IPS-15b (cell line): ENCODE results near the gene TIE1.

Experiments used
- H3K27me3 ChIP-seq: one replicate; pipeline ENCODE4 v1.6.1; 2013; ENCODE audit warnings: low read length; ENCODE audit not compliant: control insufficient read depth, insufficient read depth
- H3K36me3 ChIP-seq: one replicate; pipeline ENCODE4 v1.6.1; 2013; ENCODE audit warnings: low read length; ENCODE audit not compliant: control insufficient read depth, insufficient read depth
- H3K4me1 ChIP-seq: one replicate; pipeline ENCODE4 v1.6.1; 2013; ENCODE audit warnings: mild to moderate bottlenecking, low read length; ENCODE audit not compliant: control insufficient read depth, insufficient read depth
- H3K4me3 ChIP-seq: one replicate; pipeline ENCODE4 v1.5.1; 2013; ENCODE audit warnings: low read depth, low read length
- H3K9ac ChIP-seq: one replicate; pipeline ENCODE4 v1.6.1; 2013; ENCODE audit warnings: low read depth, mild to moderate bottlenecking, low read length
- H3K9me3 ChIP-seq: one replicate; pipeline ENCODE4 v1.6.1; 2013; ENCODE audit warnings: mild to moderate bottlenecking, low read length; ENCODE audit not compliant: control insufficient read depth, insufficient read depth

The TIE1 gene

DNA sequence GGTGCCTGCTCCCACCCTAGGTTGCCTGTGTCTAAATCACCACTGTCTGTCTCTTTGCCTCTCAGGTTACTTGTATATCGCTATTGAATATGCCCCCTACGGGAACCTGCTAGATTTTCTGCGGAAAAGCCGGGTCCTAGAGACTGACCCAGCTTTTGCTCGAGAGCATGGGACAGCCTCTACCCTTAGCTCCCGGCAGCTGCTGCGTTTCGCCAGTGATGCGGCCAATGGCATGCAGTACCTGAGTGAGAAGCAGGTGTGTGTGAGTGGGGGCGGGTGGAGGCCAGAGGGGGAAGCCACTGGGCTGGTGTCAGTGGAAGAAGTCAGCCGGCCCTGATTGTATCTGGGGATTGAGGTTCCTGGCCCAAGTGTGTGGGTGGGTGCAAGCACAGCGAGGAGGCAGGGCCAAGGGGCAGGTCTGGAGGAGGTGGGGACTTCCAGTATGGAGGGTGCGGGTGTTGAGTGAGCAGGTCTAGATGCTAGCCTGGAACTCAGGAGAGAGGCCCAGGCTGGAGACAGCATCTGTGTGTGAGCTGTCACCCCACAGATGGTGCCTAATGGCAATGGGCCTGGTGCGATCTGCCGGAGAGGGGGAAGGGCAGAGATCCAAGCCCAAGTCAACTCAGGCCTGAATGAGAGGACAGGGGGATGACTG, 17.2 kb downstream of the TIE1 start:
- Histone ChIP-seq H3K36me3 (no peaks in the 10 kb centered on the region), H3K9me3 (no peaks in the 10 kb centered on the region), H3K4me3 (no peak overlapping the region), H3K9ac (no peak overlapping the region), H3K27me3 (no peaks in the 10 kb centered on the region), H3K4me1 (peaks cover 2% of the 10 kb centered on the region)

DNA sequence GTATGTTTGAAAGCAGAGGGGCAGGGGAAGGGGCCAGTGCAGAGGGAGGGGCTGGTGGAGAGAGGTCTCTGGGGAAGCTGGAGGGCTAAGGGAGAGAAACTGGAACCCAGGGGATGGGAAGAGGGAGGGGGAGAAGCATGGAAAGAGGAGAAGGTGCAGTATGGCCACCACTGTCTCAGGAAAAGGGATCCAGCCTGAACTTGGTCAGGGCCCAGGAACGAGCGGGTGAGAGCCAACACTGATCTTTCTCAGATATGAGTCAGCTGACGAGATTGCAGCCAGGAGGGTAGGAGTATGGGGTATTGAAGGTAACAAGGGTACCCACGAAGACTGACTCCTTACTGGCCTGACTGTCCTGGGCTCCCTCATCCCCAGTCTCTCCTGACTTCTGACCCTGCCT, 18.0 kb downstream of the TIE1 start:
- Histone ChIP-seq H3K27me3 (no peaks in the 10 kb centered on the region), H3K9me3 (no peaks in the 10 kb centered on the region), H3K4me1 (peaks cover 2% of the 10 kb centered on the region), H3K36me3 (no peaks in the 10 kb centered on the region), H3K9ac (no peak overlapping the region), H3K4me3 (no peak overlapping the region)

DNA sequence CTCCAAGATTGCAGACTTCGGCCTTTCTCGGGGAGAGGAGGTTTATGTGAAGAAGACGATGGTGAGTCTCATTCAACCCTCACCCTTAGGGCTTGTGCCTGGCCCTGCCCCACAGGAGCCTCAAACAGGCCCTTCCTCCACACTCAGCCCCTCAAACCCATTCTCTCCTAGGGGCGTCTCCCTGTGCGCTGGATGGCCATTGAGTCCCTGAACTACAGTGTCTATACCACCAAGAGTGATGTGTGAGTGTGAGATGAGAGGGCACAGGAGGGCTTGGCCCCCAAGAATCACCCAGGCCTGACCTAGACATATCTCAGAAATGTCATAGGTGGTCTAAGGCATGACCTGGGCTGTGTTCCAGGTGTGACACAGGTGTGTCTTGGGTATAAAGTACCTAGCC, 18.5 kb downstream of the TIE1 start:
- no peaks in the 10 kb centered on the region for H3K36me3 ChIP-seq
- no peaks in the 10 kb centered on the region for H3K27me3 ChIP-seq
- no peak overlapping the region for H3K9ac ChIP-seq
- peaks cover 2% of the 10 kb centered on the region for H3K4me1 ChIP-seq
- H3K4me3 ChIP-seq = no peak overlapping the region
- H3K9me3 ChIP-seq = no peaks in the 10 kb centered on the region

DNA sequence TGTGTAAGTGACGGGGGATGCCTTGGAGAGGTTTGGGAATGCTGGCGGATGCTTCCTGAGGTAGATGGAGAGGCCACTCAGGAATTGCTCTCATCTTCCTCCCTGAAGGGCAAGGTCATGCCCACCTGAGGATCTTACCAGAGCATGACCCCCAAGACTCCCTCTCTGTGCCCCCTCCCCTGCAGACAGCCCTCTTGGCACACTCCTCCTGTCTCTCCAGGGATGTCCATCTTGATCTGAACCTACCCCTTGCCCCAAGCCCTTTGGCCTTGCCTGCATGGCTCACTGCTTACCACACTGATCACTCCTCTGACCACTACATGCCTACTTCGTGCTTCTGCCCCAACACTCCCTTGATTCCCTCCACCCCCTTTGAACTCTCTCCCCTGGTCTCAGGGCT, 19.0 kb downstream of the TIE1 start:
- Histone ChIP-seq H3K27me3 (no peaks in the 10 kb centered on the region), H3K4me3 (no peak overlapping the region), H3K4me1 (peaks cover 2% of the 10 kb centered on the region), H3K9ac (no peak overlapping the region), H3K36me3 (no peaks in the 10 kb centered on the region), H3K9me3 (no peaks in the 10 kb centered on the region)

DNA sequence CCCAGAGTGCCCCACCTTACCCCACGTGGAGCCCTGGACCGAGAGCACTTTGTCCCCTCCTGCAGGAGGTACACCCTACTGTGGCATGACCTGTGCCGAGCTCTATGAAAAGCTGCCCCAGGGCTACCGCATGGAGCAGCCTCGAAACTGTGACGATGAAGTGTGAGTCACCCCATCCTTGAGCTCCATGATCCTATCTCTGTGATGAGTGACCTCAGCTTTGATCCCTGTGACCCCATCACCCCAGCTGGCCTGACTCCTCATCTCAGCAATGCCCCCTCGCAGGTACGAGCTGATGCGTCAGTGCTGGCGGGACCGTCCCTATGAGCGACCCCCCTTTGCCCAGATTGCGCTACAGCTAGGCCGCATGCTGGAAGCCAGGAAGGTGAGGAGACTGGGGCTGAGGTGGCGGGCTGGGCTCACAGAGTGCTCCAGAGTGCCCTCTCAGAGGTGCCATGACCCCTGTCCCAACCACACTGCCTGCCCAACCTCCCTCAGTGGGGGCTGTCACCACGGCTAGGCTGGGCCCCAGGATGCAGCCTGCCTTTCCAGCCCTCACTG, 20.6 kb downstream of the TIE1 start:
- Histone ChIP-seq H3K4me1 (peaks cover 2% of the 10 kb centered on the region), H3K4me3 (no peak overlapping the region), H3K9me3 (no peaks in the 10 kb centered on the region), H3K9ac (no peak overlapping the region), H3K27me3 (no peaks in the 10 kb centered on the region), H3K36me3 (no peaks in the 10 kb centered on the region)

DNA sequence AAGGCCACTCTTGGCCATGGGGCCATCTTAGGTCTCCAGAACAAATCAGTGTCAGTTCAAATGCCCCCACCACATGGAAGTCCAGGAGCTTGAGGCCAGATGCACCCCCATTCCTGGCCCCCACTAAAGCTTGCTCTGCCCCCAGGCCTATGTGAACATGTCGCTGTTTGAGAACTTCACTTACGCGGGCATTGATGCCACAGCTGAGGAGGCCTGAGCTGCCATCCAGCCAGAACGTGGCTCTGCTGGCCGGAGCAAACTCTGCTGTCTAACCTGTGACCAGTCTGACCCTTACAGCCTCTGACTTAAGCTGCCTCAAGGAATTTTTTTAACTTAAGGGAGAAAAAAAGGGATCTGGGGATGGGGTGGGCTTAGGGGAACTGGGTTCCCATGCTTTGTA, 21.7 kb downstream of the TIE1 start:
- H3K4me3 ChIP-seq = no peak overlapping the region
- peaks cover 2% of the 10 kb centered on the region for H3K4me1 ChIP-seq
- H3K36me3 ChIP-seq = no peaks in the 10 kb centered on the region
- no peaks in the 10 kb centered on the region for H3K27me3 ChIP-seq
- H3K9me3 ChIP-seq = no peaks in the 10 kb centered on the region
- no peak overlapping the region for H3K9ac ChIP-seq

DNA sequence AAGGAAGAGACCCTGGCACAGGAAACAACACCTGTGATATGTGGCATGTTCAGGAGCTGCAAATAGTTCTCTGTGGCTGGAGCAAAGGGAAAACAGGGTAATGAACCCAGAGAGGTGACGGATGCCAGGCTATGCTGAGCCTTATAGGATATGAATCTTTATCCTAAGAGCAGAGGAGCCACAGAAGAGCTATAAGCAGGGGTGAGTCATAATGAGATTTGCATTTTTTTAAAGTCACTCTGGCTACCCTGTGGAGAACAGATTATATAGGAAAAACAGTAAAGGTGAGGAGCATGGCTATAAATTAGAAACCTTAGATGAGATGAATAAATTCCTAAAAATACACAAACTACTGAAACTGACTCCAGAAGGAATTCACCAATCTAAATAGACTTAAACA, 24.0 kb downstream of the TIE1 start:
- Histone ChIP-seq H3K4me1 (peaks cover under 1% of the 10 kb centered on the region), H3K27me3 (no peaks in the 10 kb centered on the region), H3K9me3 (peaks cover 6% of the 10 kb centered on the region), H3K36me3 (no peaks in the 10 kb centered on the region), H3K4me3 (no peak overlapping the region), H3K9ac (no peak overlapping the region)

DNA sequence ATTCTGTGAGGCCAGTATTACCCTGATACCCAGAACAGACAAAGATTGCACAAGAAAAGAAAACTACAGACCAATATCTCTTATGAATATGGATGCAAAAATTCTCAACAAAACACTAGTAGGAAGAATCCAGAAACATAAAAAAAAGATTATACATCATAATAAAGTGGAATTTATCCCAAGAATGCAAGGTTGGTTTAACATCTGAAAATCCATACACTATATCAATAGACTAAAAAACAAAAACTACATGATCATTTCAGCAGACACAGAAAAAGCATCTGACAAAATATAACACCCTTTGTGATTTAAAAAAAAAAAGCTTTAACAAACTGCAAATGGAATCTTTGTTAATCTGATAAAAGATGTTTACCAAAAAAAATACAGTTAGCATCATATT, 24.6 kb downstream of the TIE1 start:
- H3K9ac ChIP-seq = no peak overlapping the region
- H3K36me3 ChIP-seq = no peaks in the 10 kb centered on the region
- H3K4me1 ChIP-seq = peaks cover 3% of the 10 kb centered on the region
- no peak overlapping the region for H3K4me3 ChIP-seq
- H3K27me3 ChIP-seq = no peaks in the 10 kb centered on the region
- H3K9me3 ChIP-seq = peaks cover 6% of the 10 kb centered on the region

DNA sequence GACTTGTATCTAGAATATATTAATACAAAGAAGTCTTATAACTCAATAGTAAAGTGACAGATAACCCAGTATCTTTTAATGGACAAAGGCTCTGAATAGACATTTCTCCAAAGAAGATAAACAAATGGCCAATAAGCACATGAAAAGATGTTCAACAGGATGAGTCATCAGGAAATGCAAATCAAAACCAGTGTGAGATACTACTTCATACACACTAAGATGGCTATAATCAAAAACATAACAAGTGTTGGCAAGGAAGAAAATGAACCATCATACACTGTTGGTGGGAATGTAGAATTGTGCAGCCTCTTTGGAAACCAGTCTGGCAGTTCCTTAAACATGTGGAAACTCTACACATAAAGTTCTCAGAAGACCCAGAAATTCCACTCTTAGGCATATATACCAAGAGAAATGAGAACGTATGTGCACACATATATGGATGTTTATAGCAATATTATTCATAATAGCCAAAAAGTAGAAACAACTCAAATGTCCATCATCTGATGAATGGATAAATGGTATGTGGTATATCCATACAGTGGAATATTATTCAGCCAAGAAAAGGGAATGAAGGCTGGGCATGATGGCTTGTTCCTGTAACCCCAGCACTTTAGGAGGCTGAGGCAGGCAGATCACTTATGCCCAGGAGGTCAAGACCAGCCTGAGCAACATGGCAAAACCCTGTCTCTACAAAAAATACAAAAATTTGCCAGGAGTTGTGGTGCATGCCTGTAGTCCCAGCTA, 26.9 kb downstream of the TIE1 start:
- Histone ChIP-seq H3K4me3 (no peak overlapping the region), H3K4me1 (peaks cover 3% of the 10 kb centered on the region), H3K36me3 (no peaks in the 10 kb centered on the region), H3K9me3 (peaks cover 6% of the 10 kb centered on the region), H3K9ac (no peak overlapping the region), H3K27me3 (no peaks in the 10 kb centered on the region)

DNA sequence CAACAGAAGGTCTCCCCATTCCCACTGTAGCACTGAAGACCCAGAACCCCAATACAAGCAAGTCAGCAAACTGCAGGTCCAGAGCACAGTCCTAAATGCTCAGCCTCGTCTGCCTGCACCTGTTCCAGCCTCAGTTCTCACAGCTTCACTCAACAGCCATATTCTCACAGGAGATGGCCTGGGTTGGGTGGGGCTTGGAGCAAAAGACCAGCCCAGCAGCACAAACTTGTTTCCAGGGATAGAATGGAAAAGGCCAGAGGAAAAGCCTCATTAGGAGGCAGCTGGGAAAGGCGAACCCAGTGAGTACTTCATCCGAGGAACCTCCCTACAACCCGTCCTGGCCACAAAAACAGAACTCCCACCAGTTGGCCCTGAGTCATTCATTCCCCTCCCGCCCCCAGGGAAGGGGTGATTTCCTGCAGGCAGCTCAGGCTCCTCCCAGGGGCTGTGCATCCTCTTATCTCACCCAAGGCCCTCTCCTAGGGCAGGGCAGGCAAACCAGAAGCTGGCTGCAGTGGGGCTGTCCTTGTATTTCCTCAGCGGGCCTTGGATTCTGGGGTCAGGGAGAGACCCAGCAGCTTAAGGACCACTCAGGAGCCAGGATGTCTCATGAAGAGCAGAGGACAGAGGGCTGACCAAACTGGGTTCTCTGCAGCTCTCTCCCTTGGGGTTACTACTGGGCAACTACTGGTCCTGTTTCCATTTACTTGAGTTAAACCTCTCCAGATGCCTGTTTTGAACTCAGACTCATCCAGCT, 29.4 kb downstream of the TIE1 start:
- no peak overlapping the region for H3K4me3 ChIP-seq
- H3K9me3 ChIP-seq = peaks cover 6% of the 10 kb centered on the region
- H3K4me1 ChIP-seq = peaks cover 3% of the 10 kb centered on the region
- H3K27me3 ChIP-seq = no peaks in the 10 kb centered on the region
- H3K36me3 ChIP-seq = no peaks in the 10 kb centered on the region
- no peak overlapping the region for H3K9ac ChIP-seq

DNA sequence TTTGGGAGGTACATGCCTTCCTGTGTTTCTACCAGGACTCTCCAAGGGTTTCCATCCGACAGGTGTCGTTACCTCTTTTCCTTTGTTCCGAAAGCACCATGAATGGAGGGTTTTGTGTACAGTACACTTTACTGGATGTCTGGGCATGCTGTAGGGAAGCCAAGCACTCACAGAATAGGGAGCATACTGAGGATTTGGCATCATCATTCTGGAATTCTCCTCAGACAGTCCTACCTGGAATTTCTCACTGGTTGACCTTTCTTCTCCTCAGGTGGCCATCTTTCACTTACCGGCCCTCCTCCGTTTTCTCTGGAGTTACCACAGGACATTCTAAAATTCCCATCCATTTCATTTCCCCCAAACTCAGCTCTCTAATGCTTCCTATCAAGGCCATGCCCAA, 30.9 kb downstream of the TIE1 start:
- H3K9me3 ChIP-seq = peaks cover 6% of the 10 kb centered on the region
- H3K4me3 ChIP-seq = no peak overlapping the region
- no peaks in the 10 kb centered on the region for H3K36me3 ChIP-seq
- peaks cover 3% of the 10 kb centered on the region for H3K4me1 ChIP-seq
- no peak overlapping the region for H3K9ac ChIP-seq
- no peaks in the 10 kb centered on the region for H3K27me3 ChIP-seq
